ENCODE measurements around the gene CCDC187. TPM values are rescaled to one million over a fixed set of nuclear protein-coding genes. Genes with fewer than 3 reads are reported as not detected.

The CCDC187 gene
- total RNA-seq, 1 experiment from 2014 or later = 2.5 TPM

GRCh38 chr9:136312436-136312835, 8.5 kb upstream of the CCDC187 start:
- DNase-seq (ENCODE audit: low spot score) = peak; percentile 65

- DNase-seq (ENCODE audit: low spot score) = no peak
Measured at GRCh38 chr9:136312009-136312375, 8.1 kb upstream of the CCDC187 start.

GRCh38 chr9:136311051-136312008, 7.4 kb upstream of the CCDC187 start:
- peak; percentile 82 for DNase-seq (ENCODE audit: low spot score)

- DNase-seq (ENCODE audit: low spot score) = no peak
Measured at GRCh38 chr9:136310273-136311030, 6.6 kb upstream of the CCDC187 start.

GRCh38 chr9:136309806-136310220, 5.9 kb upstream of the CCDC187 start:
- no peak for DNase-seq (ENCODE audit: low spot score)

- no peak for DNase-seq (ENCODE audit: low spot score)
Measured at GRCh38 chr9:136309101-136309801, 5.4 kb upstream of the CCDC187 start.

- no peak for DNase-seq (ENCODE audit: low spot score)
Measured at GRCh38 chr9:136308702-136309053, 4.8 kb upstream of the CCDC187 start.

GRCh38 chr9:136308006-136308701, 4.3 kb upstream of the CCDC187 start:
- DNase-seq (ENCODE audit: low spot score) = no peak

- DNase-seq (ENCODE audit: low spot score) = no peak
Measured at GRCh38 chr9:136307215-136307750, 3.4 kb upstream of the CCDC187 start.

GRCh38 chr9:136306211-136307208, 2.6 kb upstream of the CCDC187 start:
- DNase-seq (ENCODE audit: low spot score) = no peak

- no peak for DNase-seq (ENCODE audit: low spot score)
Measured at GRCh38 chr9:136305804-136306203, 1.9 kb upstream of the CCDC187 start.

- no peak for DNase-seq (ENCODE audit: low spot score)
Measured at GRCh38 chr9:136304981-136305380, 1.1 kb upstream of the CCDC187 start.

GRCh38 chr9:136304456-136304855, 562 bp upstream of the CCDC187 start:
- no peak for DNase-seq (ENCODE audit: low spot score)

GRCh38 chr9:136303066-136303824, 649 bp downstream of the CCDC187 start:
- no peak for DNase-seq (ENCODE audit: low spot score)

- no peak for DNase-seq (ENCODE audit: low spot score)
Measured at GRCh38 chr9:136302527-136302926, 1.4 kb downstream of the CCDC187 start.

- no peak for DNase-seq (ENCODE audit: low spot score)
Measured at GRCh38 chr9:136300866-136301265, 3.0 kb downstream of the CCDC187 start.

- DNase-seq (ENCODE audit: low spot score) = no peak
Measured at GRCh38 chr9:136300016-136300545, 3.8 kb downstream of the CCDC187 start.

GRCh38 chr9:136299541-136299940, 4.4 kb downstream of the CCDC187 start:
- no peak for DNase-seq (ENCODE audit: low spot score)

GRCh38 chr9:136299116-136299515, 4.8 kb downstream of the CCDC187 start:
- no peak for DNase-seq (ENCODE audit: low spot score)

Data from HT-29 (cell line).